WERI-Rb-1 (cell line): ENCODE results near the gene FAM240B.

Experiments
- DNase-seq: peaks from one replicate; pipeline ENCODE4 v3.0.0-alpha.2; 2020
- H3K27ac ChIP-seq: fragments of 250-450 bp; sonication (Bioruptor Pico); 2 replicates; pipeline ENCODE4 v1.5.1; 2020; ENCODE audit warnings: mild to moderate bottlenecking, moderate library complexity
- H3K27me3 ChIP-seq: fragments of 250-450 bp; sonication (Bioruptor Pico); 2 replicates; pipeline ENCODE4 v1.5.1; 2021; ENCODE audit warnings: mild to moderate bottlenecking, low read depth, moderate library complexity; ENCODE audit not compliant: insufficient read depth, severe bottlenecking
- H3K36me3 ChIP-seq: fragments of 250-450 bp; sonication (Bioruptor Pico); 2 replicates; pipeline ENCODE4 v1.5.1; 2020; ENCODE audit warnings: mild to moderate bottlenecking, moderate library complexity
- H3K4me3 ChIP-seq: 2 replicates; pipeline ENCODE4 v1.5.1; 2011; ENCODE audit warnings: low read depth, mild to moderate bottlenecking, control low read depth, low read length
- H3K9me3 ChIP-seq: fragments of 250-450 bp; sonication (Bioruptor Pico); 2 replicates; pipeline ENCODE4 v1.5.1; 2021; ENCODE audit warnings: mild to moderate bottlenecking, moderate library complexity; ENCODE audit not compliant: severe bottlenecking
- CTCF ChIP-seq: IDR thresholded peaks from 2 replicates; pipeline ENCODE4 v1.5.1; 2011; ENCODE audit warnings: low read depth, mild to moderate bottlenecking, control low read depth, inconsistent platforms, low read length

Gene FAM240B

GRCh38 chr9:38682713-38683112 lies 37.2 kb downstream of the FAM240B start:
- DNase-seq = no peak
- TF ChIP-seq CTCF = no peak
- H3K9me3 ChIP-seq = no peaks in the 10 kb centered on the region
- H3K36me3 ChIP-seq = no peaks in the 10 kb centered on the region
- no peaks in the 10 kb centered on the region for H3K27me3 ChIP-seq
- H3K4me3 ChIP-seq = no peak overlapping the region
- H3K27ac ChIP-seq = no peak overlapping the region

- no peaks in the 10 kb centered on the region for H3K9me3 ChIP-seq
- H3K4me3 ChIP-seq = no peak overlapping the region
- TF ChIP-seq CTCF = no peak
- DNase-seq = no peak
- H3K36me3 ChIP-seq = no peaks in the 10 kb centered on the region
- no peak overlapping the region for H3K27ac ChIP-seq
- H3K27me3 ChIP-seq = no peaks in the 10 kb centered on the region
Observed at GRCh38 chr9:38681747-38682227, 38.1 kb downstream of the FAM240B start.

- peak overlapping the region; percentile 25; the same call in 1 of the 2 replicates for H3K27ac ChIP-seq
- H3K36me3 ChIP-seq = no peaks in the 10 kb centered on the region
- no peak overlapping the region for H3K4me3 ChIP-seq
- no peak for TF ChIP-seq CTCF
- H3K9me3 ChIP-seq = no peaks in the 10 kb centered on the region
- peak; percentile 24 for DNase-seq
- no peaks in the 10 kb centered on the region for H3K27me3 ChIP-seq
Observed at GRCh38 chr9:38680837-38681445, 39.0 kb downstream of the FAM240B start.

GRCh38 chr9:38677660-38678303 lies 42.2 kb downstream of the FAM240B start:
- H3K36me3 ChIP-seq = no peaks in the 10 kb centered on the region
- no peaks in the 10 kb centered on the region for H3K27me3 ChIP-seq
- H3K9me3 ChIP-seq = no peaks in the 10 kb centered on the region

GRCh38 chr9:38675831-38676230 lies 44.1 kb downstream of the FAM240B start:
- no peaks in the 10 kb centered on the region for H3K27me3 ChIP-seq
- H3K9me3 ChIP-seq = no peaks in the 10 kb centered on the region
- DNase-seq = no peak
- no peak for TF ChIP-seq CTCF
- no peaks in the 10 kb centered on the region for H3K36me3 ChIP-seq
- H3K27ac ChIP-seq = no peak overlapping the region
- no peak overlapping the region for H3K4me3 ChIP-seq

More at GRCh38 chr9:38677660-38678303, 42.2 kb downstream of the FAM240B start:
- no peak overlapping the region for H3K27ac ChIP-seq
- no peak overlapping the region for H3K4me3 ChIP-seq
- no peak for TF ChIP-seq CTCF
- DNase-seq = peak; percentile 65
